NCI-H1436 (cell line): ENCODE measurements around the gene CYP2A6.

Experiments
- DNase-seq: peaks from one replicate; lab custom pipeline; 2025; lab: John Stamatoyannopoulos, UW

Gene CYP2A6

DNA sequence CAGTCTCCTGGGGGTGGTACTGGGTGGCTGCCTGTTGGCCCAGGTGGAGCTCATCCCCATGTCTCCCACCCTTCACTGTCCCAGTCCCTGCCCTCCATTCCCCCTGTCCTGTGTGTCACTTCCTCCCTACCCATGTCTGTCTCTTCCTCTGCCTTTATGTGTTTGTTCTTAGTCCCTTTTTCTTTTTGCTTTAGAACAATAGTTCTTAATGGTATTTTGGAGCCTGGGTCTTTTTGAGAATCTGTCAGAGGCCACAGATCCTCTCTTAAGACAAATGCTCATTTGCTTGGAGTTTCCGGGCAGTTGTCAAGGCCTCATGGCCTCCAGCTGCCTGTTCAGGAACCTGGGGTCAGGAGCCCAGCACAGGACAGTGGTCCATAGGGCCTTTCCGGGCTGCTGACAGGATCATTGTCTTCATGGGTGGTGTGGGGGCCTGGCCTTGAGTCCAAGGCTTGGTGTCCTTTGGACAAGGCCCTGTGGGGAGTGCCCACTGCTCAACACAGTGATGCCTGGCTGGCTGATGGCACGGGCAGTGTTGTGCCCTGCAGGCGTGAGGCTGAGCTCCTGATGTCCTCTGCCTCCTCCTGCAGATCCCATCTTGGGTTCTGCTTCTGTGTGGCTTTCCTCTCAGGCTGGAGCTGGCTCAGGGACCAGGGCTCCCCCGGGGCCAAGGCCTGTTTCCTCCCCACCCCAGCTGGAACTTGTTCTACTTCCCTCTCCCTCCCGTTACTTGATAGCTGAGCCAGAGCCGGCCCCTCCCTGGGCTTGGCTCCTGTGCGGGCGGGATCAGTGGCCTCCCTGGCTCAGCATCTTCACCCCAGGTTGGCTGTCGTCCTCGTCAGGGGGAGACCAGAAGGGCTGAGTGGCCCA lies 47.7 kb downstream of the CYP2A6 start:
- DNase-seq, result no peak

DNA sequence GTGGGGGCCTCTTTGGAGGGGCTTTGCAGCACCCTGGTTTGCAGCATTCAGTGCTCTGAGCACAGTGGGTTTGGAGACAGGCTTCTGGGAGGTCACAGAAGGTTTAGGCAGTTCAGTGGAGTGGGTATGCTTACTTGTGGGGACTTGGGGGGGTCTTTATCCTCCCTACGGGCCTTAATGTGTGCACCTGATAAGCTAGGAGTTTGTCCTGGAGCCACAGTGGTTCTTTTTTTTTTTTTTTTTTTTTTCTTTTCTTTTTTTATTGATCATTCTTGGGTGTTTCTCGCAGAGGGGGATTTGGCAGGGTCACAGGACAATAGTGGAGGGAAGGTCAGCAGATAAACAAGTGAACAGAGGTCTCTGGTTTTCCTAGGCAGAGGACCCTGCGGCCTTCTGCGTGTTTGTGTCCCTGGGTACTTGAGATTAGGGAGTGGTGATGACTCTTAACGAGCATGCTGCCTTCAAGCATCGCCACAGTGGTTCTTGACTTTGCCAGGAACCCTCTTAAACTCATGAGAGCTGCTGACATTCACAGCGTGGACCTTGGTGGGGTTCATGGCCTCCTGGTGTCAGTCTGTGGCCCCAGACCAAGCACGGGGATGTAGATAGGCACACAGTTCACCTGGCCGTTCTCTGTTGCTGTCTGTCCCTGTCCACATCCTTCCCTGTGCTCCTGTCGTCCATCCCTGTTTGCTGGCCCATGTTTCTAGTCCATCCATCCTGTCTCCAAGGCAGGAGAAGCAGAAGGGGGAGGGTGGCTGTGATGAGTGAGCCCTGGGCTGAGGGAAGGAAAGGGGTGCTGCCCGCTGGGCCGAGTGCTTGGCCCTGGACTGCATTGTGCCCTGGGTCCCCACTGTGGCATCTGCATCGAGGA lies 48.6 kb downstream of the CYP2A6 start:
- no peak for DNase-seq

DNA sequence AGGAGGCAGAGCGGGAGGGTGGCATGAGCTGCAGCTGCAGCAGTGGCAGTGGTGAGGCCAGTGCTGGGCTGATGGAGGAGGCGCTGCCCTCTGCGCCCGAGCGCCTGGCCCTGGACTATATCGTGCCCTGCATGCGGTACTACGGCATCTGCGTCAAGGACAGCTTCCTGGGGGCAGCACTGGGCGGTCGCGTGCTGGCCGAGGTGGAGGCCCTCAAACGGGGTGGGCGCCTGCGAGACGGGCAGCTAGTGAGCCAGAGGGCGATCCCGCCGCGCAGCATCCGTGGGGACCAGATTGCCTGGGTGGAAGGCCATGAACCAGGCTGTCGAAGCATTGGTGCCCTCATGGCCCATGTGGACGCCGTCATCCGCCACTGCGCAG lies 49.3 kb downstream of the CYP2A6 start:
- DNase-seq, result no peak

DNA sequence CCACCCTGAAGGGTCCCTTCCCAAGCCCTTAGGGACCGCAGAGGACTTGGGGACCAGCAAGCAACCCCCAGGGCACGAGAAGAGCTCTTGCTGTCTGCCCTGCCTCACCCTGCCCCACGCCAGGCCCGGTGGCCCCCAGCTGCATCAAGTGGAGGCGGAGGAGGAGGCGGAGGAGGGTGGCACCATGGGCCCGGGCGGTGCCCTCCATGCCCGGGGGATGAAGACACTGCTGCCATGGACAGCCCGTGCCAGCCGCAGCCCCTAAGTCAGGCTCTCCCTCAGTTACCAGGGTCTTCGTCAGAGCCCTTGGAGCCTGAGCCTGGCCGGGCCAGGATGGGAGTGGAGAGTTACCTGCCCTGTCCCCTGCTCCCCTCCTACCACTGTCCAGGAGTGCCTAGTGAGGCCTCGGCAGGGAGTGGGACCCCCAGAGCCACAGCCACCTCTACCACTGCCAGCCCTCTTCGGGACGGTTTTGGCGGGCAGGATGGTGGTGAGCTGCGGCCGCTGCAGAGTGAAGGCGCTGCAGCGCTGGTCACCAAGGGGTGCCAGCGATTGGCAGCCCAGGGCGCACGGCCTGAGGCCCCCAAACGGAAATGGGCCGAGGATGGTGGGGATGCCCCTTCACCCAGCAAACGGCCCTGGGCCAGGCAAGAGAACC lies 49.8 kb downstream of the CYP2A6 start:
- DNase-seq, result no peak

DNA sequence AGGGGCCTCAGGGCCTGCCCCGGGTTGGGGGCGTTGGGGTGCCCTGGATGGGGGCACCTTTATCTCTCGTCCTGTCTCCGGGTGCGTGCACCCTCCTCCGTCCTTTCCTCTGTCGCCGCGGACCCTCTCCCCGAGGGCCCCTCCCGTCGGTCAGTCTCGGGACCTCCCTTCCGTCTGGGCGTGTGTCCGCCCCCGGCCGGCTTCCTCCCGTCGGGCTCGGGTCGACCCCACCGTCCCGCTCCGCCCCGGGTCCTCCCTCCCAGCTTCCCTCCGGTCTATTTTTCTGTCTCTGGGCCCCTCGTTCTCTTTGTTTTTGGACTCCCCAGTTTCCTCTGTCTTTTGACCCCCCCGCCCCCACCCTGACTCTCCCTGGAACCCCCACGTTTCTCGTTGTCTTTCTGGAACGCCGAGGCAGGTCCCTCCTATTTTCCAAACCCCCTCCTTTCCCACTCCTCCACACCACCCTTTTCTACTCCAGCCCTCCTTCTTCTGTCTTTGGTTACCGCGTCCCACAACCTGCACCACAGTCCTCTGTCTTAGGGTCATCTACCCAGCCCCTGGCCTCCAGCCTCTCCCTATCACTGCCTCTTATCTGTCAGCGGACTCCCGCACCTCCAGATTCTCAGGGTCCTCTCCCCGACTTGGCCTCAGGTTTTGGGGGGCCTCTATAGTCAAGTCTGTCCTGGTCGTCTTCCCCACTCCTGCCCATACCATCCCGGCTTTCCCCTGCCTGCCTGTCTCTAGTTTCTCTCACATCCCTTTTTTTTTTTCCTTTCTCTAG lies 50.5 kb downstream of the CYP2A6 start:
- no peak for DNase-seq

DNA sequence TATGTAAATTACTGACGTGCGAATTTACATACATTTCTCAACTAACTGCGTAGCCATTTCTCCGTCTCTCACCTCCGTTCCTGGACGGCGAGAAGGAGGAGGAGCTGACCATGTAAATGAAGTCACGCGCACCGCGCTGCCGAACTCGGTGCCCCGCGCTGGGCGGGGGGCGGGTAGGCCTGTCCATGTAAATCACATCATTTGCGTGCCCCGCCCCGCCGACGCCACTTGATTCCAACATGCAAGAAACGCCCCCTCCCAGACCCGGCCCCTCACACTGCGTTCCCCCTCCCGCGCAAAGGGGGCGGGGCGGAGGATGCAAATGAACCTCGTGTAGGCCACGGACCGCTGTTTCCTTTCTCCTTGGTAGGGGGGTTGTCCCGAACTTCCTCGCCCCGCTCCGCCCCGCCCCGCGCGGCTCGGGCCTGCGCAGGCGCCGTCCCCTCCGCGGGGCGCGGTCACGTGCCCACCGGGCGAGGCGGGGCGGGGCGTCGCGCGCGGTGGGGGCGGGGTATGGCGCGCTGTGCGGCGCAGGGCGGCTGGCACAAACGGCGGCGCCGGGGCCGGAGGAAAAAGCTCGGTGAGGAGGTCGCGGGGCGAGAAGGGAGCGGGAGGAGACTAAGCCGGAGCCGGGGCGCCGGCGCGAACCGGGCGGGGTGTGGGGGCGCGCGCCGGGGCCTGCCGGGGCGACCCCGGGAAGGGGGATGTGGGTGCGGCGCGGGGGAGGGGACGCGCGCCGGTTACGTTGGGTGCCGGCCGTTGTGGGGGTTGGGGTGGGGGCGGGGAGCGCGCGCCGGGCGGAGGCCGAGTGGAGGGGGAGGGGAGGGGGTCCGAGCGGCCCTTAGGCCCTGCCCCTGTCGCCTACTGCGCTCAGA lies 51.3 kb downstream of the CYP2A6 start, which contains the start of gene EGLN2:
Gene EGLN2 (plus strand): TSS at position 509 of the 875 bp plus-strand sequence. CDS start 1,382 bp downstream, outside the sequence.
- peak; percentile 99 for DNase-seq

DNA sequence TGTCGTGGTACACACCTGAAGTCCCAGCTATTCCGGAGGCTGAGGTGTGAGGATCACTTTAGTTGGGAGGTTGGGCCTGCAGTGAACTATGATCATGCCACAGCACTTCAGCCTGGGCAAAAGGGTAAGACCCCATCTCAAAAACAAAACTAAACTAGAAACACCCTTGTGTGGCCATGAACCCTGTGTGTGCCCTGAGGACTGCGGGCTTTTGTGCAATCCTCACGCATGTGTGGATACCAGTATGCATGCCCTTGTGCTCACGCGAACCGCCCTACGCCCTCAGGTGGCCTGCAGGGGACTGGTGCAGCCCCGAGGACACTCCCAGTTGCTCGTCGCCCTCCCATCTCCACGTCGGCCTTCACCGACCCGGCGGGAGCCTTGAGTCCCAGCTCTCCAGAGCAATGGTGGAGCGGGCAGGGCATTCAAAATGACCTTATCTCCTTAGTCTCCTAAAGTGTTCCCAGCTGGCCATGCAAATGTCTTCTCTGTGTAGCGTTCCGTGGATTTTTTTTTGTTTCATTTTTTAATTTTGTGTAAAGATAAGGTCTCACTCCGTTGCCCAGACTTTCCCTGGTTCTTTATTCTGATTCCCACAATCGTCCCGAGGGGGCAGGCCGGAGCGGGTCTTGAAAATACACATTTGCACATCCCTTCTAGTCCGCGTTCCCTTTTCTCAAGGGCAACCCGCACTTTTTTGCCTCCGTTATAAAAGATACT lies 52.1 kb downstream of the CYP2A6 start:
- DNase-seq, result peak; percentile 30

DNA sequence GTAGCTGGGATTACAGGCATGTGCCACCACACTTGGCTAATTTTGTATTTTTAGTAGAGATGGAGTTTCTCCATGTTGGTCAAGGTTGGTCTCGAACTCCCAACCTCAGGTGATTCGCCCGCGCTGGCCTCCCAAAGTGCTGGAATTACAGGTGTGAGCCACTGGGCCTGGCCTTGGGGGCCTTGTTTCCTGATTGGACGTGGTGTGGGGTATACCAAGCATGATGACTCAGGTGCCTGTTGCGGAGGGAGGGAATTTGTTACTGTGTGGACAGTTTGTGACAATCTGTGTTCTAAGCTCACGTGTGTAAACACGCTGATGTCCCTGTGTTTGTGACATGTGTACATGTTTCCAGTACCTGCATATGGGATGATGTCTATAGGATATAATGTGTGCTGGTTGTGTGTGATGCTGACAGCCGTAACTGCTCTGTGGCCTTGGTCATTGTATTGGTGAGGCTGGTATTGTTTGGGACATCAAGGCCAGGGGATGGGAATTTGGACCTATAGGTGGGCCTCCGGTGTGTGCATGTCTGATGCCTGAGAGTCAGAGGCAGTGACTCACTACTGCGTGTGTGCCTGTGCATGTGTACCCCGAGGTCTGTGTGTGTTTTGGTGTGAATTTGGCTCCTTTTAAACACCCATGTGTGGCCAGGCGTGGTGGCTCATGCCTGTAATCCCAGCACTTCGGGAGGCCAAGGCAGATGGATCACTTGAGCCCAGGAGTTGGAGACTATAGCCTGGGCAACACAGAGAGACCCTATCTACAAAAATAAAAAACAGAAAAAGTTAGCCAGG lies 52.9 kb downstream of the CYP2A6 start:
- no peak for DNase-seq
